NB4 (cell line): Measurements from ENCODE around the gene LPGAT1.

Experiments used
- CTCF ChIP-seq: IDR thresholded peaks from one replicate; pipeline ENCODE4 v1.5.1; 2012; ENCODE audit warnings: low read depth, low read length
- POLR2A ChIP-seq: IDR thresholded peaks from 2 replicates; pipeline ENCODE4 v1.6.1; 2011; ENCODE audit warnings: mild to moderate bottlenecking; ENCODE audit not compliant: insufficient read length; ENCODE audit errors: extremely low read depth

DNA sequence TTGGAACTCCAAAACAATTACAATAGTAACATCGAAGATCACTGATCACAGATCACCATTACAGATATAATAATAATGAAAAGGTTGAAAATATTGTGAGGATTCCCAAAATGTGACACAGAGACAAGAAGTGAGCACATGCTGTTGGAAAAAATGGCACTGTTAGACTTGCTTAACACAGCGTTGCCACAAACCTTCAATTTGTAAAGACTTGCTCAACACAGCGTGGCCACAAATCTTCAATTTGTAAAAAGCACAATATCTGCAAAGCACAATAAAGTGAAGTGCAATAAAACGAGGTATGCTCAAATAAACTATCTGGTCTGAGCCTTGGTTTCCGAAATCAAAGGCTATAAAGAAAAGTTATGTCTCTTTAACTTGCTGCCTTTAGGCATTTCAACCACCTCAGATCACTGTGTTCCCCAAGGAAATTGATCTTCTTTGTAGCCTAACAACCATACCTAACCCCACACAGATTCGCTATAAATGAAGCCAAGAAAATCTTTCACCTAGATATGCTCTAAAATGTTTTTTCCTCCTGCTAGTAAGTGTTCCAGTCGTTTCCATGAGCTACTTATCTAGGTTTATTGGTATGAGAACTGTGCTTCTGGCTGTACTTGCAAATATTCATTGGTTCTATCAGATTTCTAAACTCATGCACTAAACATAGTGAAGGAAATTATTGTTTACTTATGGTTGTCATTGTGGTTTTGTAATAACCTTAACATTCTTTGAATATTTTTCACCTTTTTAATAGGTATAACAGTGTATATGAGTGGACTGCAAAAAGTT lies 13.1 kb upstream of the LPGAT1 start:
- TF ChIP-seq CTCF (no peak), POLR2A (no peak)
